WTC11 (cell line): ENCODE data around the gene CUL4A. TPM values are rescaled to one million over a fixed set of nuclear protein-coding genes. Genes with fewer than 3 reads are reported as not detected.
A peak's percentile ranks its signal among the peaks of the same experiment; 100 is the strongest.
"Not testable (repeated sequence)": the region's sequence is repeated elsewhere in the genome, so short reads cannot be mapped to it uniquely, and the experiment has no call there.

Experiments used
- ATAC-seq: fragments of 200-7000 bp; cut with Tn5 transposase; 2 replicates; pipeline ENCODE4 v1.10.0; 2021; ENCODE audit warnings: mild to moderate bottlenecking, moderate library complexity
- CTCF ChIA-PET: fragments of 300-600 bp; sonication (Branson Sonifier 250); formaldehyde crosslinking; loops from one replicate; lab custom pipeline; 2021; ENCODE audit warnings: antibody characterized with exemption; lab: Charles Lee
- POLR2A ChIA-PET: fragments of 350-600 bp; sonication (Branson Sonifier 250); formaldehyde crosslinking; loops from one replicate; lab custom pipeline; 2021; ENCODE audit warnings: antibody characterized with exemption; lab: Charles Lee
- DNase-seq: peaks from one replicate; pipeline ENCODE4 v3.0.0; 2021; ENCODE audit warnings: low spot score
- H3K27ac Mint-ChIP-seq: 2 replicates; pipeline ENCODE4 v1.8.0; 2021; ENCODE audit warnings: mixed read lengths
- H3K27me3 Mint-ChIP-seq: 2 replicates; pipeline ENCODE4 v1.8.0; 2021; ENCODE audit warnings: low read depth, mild to moderate bottlenecking, moderate library complexity, mixed read lengths
- H3K36me3 Mint-ChIP-seq: 2 replicates; pipeline ENCODE4 v1.8.0; 2021; ENCODE audit warnings: mixed read lengths
- H3K4me1 Mint-ChIP-seq: 2 replicates; pipeline ENCODE4 v1.8.0; 2022; ENCODE audit warnings: mixed read lengths
- H3K4me3 Mint-ChIP-seq: 2 replicates; pipeline ENCODE4 v1.8.0; 2021; ENCODE audit warnings: mild to moderate bottlenecking, moderate library complexity, mixed read lengths
- H3K9me3 Mint-ChIP-seq: 2 replicates; pipeline ENCODE4 v1.8.0; 2021; ENCODE audit warnings: mixed read lengths
- CREM ChIP-seq: sonication (generic); formaldehyde crosslinking; IDR thresholded peaks from 2 replicates; pipeline ENCODE4 v1.8.1; 2022; ENCODE audit warnings: mild to moderate bottlenecking, missing genetic modification reagents, moderate library complexity
- ETV6 ChIP-seq: sonication (generic); formaldehyde crosslinking; IDR thresholded peaks from 2 replicates; pipeline ENCODE4 v1.8.1; 2022; ENCODE audit warnings: mild to moderate bottlenecking, missing genetic modification reagents
- GRHL2 ChIP-seq: fragments of 250-450 bp; sonication (Bioruptor Pico); IDR thresholded peaks from 2 replicates; pipeline ENCODE4 v1.8.0; 2022; ENCODE audit warnings: mild to moderate bottlenecking, moderate library complexity; ENCODE audit not compliant: insufficient replicate concordance, severe bottlenecking
- NFYB ChIP-seq: sonication (generic); formaldehyde crosslinking; conservative IDR thresholded peaks from 2 replicates; pipeline ENCODE4 v1.8.0; 2022; ENCODE audit warnings: low read depth, missing genetic modification reagents
- NR2C2 ChIP-seq: sonication (generic); formaldehyde crosslinking; IDR thresholded peaks from 2 replicates; pipeline ENCODE4 v1.8.0; 2022; ENCODE audit warnings: mild to moderate bottlenecking, missing genetic modification reagents
- ZBTB21 ChIP-seq: sonication (generic); formaldehyde crosslinking; IDR thresholded peaks from 2 replicates; pipeline ENCODE4 v1.8.1; 2023; ENCODE audit warnings: mild to moderate bottlenecking, missing genetic modification reagents, borderline replicate concordance
- ZNF121 ChIP-seq: sonication (generic); formaldehyde crosslinking; IDR thresholded peaks from 2 replicates; pipeline ENCODE4 v1.8.0; 2023; ENCODE audit warnings: missing genetic modification reagents
- ZNF232 ChIP-seq: sonication (generic); formaldehyde crosslinking; IDR thresholded peaks from 2 replicates; pipeline ENCODE4 v1.8.0; 2022; ENCODE audit warnings: mild to moderate bottlenecking, missing genetic modification reagents
- ZNF423 ChIP-seq: fragments of 250-450 bp; sonication (Bioruptor Pico); IDR thresholded peaks from 2 replicates; pipeline ENCODE4 v2.1.2; 2022; ENCODE audit warnings: mild to moderate bottlenecking, moderate library complexity
- total RNA-seq: library from RNA; stranded (reverse); gene quantifications from 3 replicates; pipeline ENCODE4 v1.2.3, GENCODE V29; 2021
- TF ChIP-seq, protein P1 (sequence below): fragments of 250-450 bp; sonication (Bioruptor Pico); IDR thresholded peaks from 2 replicates; pipeline ENCODE4 v2.1.2; 2022; ENCODE audit warnings: mild to moderate bottlenecking, moderate library complexity
- TF ChIP-seq, protein P2 (sequence below): fragments of 250-450 bp; sonication (Bioruptor Pico); IDR thresholded peaks from 2 replicates; pipeline ENCODE4 v1.9.0; 2021; ENCODE audit warnings: mild to moderate bottlenecking
- TF ChIP-seq, protein P3 (sequence below): sonication (generic); formaldehyde crosslinking; IDR thresholded peaks from 2 replicates; pipeline ENCODE4 v1.8.1; 2023; ENCODE audit warnings: mild to moderate bottlenecking, moderate library complexity, missing genetic modification reagents
- TF ChIP-seq, protein P4 (sequence below): sonication (generic); formaldehyde crosslinking; IDR thresholded peaks from 2 replicates; pipeline ENCODE4 v1.8.0; 2023; ENCODE audit warnings: missing genetic modification reagents, mild to moderate bottlenecking, borderline replicate concordance
- TF ChIP-seq, protein P5 (sequence below): sonication (generic); formaldehyde crosslinking; IDR thresholded peaks from 2 replicates; pipeline ENCODE4 v1.8.1; 2023; ENCODE audit warnings: mild to moderate bottlenecking, missing genetic modification reagents, moderate library complexity
- TF ChIP-seq, protein P6 (sequence below): fragments of 250-450 bp; sonication (Bioruptor Pico); IDR thresholded peaks from 2 replicates; pipeline ENCODE4 v1.8.0; 2021; ENCODE audit warnings: mild to moderate bottlenecking

The CUL4A gene
- total RNA-seq, 1 experiment from 2014 or later = 99.9 TPM

DNA sequence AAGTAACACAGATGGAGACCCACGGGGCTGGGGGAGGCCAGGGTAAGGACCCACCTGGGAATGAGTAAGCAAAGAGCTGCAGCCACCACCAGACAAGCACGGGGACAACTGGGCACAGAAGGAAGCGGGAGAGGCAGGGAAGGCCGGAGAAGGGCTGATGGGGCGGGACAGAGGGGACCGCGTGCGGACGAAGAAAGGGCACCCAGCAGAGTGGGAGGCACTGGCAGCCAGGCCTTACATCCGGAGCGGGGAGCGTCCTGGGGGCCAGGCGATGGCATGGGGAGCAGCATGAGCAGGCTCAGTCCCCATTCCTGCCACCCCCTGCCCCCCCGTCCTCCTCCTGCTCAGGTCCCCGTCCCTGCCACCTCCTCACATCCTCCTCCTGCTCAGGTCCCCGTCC, 48.0 kb upstream of the CUL4A start:
- peak; percentile 9; the same call in 1 of the 2 replicates for ATAC-seq
- no peak for DNase-seq
- H3K27ac Mint-ChIP-seq = no peak overlapping the region
- ChIA-PET CTCF (interaction anchor here (1.1 kb wide), 1 partner anchor 290 kb away, joined by 3 read pairs; no protein-coding TSS in a partner anchor), POLR2A (no interaction called here)
- TF ChIP-seq NR2C2 (CRISPR knock-in tag) = no peak
- TF ChIP-seq ZNF232 (CRISPR knock-in tag) = no peak
- TF ChIP-seq CREM (CRISPR knock-in tag) = no peak
- TF ChIP-seq ZNF423 (CRISPR knock-in tag) = no peak
- TF ChIP-seq, protein P1, sequence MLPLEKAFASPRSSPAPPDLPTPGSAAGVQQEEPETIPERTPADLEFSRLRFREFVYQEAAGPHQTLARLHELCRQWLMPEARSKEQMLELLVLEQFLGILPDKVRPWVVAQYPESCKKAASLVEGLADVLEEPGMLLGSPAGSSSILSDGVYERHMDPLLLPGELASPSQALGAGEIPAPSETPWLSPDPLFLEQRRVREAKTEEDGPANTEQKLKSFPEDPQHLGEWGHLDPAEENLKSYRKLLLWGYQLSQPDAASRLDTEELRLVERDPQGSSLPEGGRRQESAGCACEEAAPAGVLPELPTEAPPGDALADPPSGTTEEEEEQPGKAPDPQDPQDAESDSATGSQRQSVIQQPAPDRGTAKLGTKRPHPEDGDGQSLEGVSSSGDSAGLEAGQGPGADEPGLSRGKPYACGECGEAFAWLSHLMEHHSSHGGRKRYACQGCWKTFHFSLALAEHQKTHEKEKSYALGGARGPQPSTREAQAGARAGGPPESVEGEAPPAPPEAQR (CRISPR knock-in tag) = no peak
- TF ChIP-seq ETV6 = no peak
- no peak for TF ChIP-seq NFYB (CRISPR knock-in tag)
- no peaks in the 10 kb centered on the region; the same call in 1 of the 2 replicates for H3K27me3 Mint-ChIP-seq
- H3K4me1 Mint-ChIP-seq = peaks cover 20% of the 10 kb centered on the region
- H3K36me3 Mint-ChIP-seq = no peaks in the 10 kb centered on the region
- 0 out of 2 replicates have a peak, but pooled peaks cover under 1% of the 10 kb centered on the region for H3K9me3 Mint-ChIP-seq
- no peak overlapping the region for H3K4me3 Mint-ChIP-seq

DNA sequence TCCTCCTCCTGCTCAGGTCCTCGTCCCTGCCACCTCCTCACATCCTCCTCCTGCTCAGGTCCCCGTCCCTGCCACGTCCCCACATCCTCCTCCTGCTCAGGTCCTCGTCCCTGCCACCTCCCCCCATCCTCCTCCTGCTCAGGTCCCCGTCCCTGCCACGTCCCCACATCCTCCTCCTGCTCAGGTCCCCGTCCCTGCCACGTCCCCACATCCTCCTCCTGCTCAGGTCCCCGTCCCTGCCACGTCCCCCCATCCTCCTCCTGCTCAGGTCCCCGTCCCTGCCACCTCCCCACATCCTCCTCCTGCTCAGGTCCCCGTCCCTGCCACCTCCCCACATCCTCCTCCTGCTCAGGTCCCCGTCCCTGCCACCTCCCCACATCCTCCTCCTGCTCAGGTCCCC, 47.4 kb upstream of the CUL4A start:
- H3K4me1 Mint-ChIP-seq = peaks cover 20% of the 10 kb centered on the region
- H3K36me3 Mint-ChIP-seq, ATAC-seq, POLR2A ChIA-PET, H3K9me3 Mint-ChIP-seq, H3K4me3 Mint-ChIP-seq, DNase-seq, H3K27ac Mint-ChIP-seq, H3K27me3 Mint-ChIP-seq, CTCF ChIA-PET: not testable (repeated sequence)

DNA sequence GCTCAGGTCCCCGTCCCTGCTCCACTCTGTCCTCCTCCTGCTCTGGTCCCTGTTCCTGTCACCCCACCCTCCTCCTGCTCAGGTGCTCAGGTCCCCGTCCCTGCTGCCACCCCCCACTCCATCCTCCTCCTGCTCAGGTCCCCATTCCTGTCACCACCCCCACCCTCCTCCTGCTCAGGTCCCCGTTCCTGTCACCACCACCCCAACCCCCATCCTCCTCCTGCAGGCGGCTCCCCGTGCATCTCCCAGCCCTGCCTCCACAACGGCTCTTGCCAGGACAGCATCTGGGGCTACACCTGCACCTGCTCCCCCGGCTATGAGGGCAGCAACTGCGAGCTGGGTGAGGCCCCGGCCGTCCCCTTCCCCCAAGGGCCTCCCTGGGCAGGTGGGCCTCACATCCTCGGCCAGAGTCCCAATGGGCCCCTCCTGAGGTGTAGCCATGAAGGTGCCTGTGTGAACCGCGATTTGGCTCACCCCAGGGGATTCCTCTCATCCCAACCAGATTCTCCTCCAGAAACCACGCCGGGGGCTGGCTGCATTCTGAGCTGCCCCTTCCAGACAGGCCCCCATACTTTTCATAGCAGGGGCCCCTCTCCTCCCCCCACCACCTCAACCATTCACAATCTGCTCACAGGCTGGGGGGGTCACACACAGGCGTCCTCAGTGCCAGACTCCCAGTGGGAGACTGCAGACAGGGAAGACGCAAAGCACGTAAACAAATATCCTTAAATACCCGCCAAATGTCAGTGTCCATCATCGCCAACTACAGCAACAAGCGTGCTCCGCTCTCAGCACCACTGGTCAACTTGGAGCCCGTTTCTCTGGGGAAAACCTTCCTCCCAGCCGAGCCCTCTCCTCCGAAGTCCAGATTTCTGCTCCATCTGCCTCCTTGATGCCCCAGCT, 46.4 kb upstream of the CUL4A start:
- Mint-ChIP-seq H3K36me3 (no peaks in the 10 kb centered on the region; the same call in 1 of the 2 replicates), H3K9me3 (no peaks in the 10 kb centered on the region), H3K4me1 (peaks cover 20% of the 10 kb centered on the region), H3K4me3 (no peak overlapping the region), H3K27ac (no peak overlapping the region), H3K27me3 (no peaks in the 10 kb centered on the region; the same call in 1 of the 2 replicates)
- DNase-seq (no peak), ATAC-seq (no peak; the same call in none of the 2 replicates)
- CTCF ChIA-PET = no interaction called here
- TF ChIP-seq ZNF232 (CRISPR knock-in tag) (no peak), GRHL2 (CRISPR knock-in tag) (no peak), ZNF121 (CRISPR knock-in tag) (no peak), ZBTB21 (CRISPR knock-in tag) (no peak)
- TF ChIP-seq, protein P2, sequence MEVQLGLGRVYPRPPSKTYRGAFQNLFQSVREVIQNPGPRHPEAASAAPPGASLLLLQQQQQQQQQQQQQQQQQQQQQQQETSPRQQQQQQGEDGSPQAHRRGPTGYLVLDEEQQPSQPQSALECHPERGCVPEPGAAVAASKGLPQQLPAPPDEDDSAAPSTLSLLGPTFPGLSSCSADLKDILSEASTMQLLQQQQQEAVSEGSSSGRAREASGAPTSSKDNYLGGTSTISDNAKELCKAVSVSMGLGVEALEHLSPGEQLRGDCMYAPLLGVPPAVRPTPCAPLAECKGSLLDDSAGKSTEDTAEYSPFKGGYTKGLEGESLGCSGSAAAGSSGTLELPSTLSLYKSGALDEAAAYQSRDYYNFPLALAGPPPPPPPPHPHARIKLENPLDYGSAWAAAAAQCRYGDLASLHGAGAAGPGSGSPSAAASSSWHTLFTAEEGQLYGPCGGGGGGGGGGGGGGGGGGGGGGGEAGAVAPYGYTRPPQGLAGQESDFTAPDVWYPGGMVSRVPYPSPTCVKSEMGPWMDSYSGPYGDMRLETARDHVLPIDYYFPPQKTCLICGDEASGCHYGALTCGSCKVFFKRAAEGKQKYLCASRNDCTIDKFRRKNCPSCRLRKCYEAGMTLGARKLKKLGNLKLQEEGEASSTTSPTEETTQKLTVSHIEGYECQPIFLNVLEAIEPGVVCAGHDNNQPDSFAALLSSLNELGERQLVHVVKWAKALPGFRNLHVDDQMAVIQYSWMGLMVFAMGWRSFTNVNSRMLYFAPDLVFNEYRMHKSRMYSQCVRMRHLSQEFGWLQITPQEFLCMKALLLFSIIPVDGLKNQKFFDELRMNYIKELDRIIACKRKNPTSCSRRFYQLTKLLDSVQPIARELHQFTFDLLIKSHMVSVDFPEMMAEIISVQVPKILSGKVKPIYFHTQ (CRISPR knock-in tag) = no peak
- TF ChIP-seq, protein P3, sequence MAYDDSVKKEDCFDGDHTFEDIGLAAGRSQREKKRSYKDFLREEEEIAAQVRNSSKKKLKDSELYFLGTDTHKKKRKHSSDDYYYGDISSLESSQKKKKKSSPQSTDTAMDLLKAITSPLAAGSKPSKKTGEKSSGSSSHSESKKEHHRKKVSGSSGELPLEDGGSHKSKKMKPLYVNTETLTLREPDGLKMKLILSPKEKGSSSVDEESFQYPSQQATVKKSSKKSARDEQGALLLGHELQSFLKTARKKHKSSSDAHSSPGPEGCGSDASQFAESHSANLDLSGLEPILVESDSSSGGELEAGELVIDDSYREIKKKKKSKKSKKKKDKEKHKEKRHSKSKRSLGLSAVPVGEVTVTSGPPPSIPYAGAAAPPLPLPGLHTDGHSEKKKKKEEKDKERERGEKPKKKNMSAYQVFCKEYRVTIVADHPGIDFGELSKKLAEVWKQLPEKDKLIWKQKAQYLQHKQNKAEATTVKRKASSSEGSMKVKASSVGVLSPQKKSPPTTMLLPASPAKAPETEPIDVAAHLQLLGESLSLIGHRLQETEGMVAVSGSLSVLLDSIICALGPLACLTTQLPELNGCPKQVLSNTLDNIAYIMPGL (CRISPR knock-in tag) = no peak
- TF ChIP-seq, protein P4, sequence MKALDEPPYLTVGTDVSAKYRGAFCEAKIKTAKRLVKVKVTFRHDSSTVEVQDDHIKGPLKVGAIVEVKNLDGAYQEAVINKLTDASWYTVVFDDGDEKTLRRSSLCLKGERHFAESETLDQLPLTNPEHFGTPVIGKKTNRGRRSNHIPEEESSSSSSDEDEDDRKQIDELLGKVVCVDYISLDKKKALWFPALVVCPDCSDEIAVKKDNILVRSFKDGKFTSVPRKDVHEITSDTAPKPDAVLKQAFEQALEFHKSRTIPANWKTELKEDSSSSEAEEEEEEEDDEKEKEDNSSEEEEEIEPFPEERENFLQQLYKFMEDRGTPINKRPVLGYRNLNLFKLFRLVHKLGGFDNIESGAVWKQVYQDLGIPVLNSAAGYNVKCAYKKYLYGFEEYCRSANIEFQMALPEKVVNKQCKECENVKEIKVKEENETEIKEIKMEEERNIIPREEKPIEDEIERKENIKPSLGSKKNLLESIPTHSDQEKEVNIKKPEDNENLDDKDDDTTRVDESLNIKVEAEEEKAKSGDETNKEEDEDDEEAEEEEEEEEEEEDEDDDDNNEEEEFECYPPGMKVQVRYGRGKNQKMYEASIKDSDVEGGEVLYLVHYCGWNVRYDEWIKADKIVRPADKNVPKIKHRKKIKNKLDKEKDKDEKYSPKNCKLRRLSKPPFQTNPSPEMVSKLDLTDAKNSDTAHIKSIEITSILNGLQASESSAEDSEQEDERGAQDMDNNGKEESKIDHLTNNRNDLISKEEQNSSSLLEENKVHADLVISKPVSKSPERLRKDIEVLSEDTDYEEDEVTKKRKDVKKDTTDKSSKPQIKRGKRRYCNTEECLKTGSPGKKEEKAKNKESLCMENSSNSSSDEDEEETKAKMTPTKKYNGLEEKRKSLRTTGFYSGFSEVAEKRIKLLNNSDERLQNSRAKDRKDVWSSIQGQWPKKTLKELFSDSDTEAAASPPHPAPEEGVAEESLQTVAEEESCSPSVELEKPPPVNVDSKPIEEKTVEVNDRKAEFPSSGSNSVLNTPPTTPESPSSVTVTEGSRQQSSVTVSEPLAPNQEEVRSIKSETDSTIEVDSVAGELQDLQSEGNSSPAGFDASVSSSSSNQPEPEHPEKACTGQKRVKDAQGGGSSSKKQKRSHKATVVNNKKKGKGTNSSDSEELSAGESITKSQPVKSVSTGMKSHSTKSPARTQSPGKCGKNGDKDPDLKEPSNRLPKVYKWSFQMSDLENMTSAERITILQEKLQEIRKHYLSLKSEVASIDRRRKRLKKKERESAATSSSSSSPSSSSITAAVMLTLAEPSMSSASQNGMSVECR = no peak
- TF ChIP-seq, protein P5, sequence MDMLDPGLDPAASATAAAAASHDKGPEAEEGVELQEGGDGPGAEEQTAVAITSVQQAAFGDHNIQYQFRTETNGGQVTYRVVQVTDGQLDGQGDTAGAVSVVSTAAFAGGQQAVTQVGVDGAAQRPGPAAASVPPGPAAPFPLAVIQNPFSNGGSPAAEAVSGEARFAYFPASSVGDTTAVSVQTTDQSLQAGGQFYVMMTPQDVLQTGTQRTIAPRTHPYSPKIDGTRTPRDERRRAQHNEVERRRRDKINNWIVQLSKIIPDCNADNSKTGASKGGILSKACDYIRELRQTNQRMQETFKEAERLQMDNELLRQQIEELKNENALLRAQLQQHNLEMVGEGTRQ = no peak
- TF ChIP-seq, protein P1 (CRISPR knock-in tag) = no peak
- TF ChIP-seq, protein P6, sequence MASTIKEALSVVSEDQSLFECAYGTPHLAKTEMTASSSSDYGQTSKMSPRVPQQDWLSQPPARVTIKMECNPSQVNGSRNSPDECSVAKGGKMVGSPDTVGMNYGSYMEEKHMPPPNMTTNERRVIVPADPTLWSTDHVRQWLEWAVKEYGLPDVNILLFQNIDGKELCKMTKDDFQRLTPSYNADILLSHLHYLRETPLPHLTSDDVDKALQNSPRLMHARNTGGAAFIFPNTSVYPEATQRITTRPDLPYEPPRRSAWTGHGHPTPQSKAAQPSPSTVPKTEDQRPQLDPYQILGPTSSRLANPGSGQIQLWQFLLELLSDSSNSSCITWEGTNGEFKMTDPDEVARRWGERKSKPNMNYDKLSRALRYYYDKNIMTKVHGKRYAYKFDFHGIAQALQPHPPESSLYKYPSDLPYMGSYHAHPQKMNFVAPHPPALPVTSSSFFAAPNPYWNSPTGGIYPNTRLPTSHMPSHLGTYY (CRISPR knock-in tag) = no peak
- POLR2A ChIA-PET = no interaction called here
